Keratinocyte (primary cell): ENCODE data around the gene MST1.
"Not testable (repeated sequence)": the region's sequence is repeated elsewhere in the genome, so short reads cannot be mapped to it uniquely, and the experiment has no call there.

ENCODE experiments used
- CTCF ChIP-seq, 3 experiments: IDR thresholded peaks in 1 of 3; conservative IDR thresholded peaks in 1 of 3; optimal IDR thresholded peaks in 1 of 3; 2 replicates in 2 of 3; 3 replicates in 1 of 3; pipeline versions ENCODE3 to v1.5.1; 2011; ENCODE audit warnings: low read length in 3 of 3, mild to moderate bottlenecking in 3 of 3, moderate library complexity in 2 of 3, control low read depth in 1 of 3, inconsistent platforms in 1 of 3; ENCODE audit not compliant: insufficient read depth in 2 of 3; ENCODE audit errors: extremely low read depth in 1 of 3
- EZH2 ChIP-seq: IDR thresholded peaks from one replicate; pipeline ENCODE4 v1.6.1; 2012; ENCODE audit warnings: inconsistent platforms, mild to moderate bottlenecking, low read length, moderate library complexity

- not testable (repeated sequence) for TF ChIP-seq CTCF (optimal IDR thresholded peaks at IDR 0.05 in 1 of 3, IDR thresholded peaks at IDR 0.05 in 1 of 3, conservative IDR thresholded peaks at IDR 0.05 in 1 of 3; ENCODE audit: extremely low read depth in 1 of 3, insufficient read depth in 2 of 3, low read length in 3 of 3); EZH2
These were observed 1.9 kb downstream of the MST1 start for GRCh38 chr3:49687424-49687795.
